H1 (cell line): ENCODE data around the gene NSD2. TPM values are rescaled to one million over a fixed set of nuclear protein-coding genes. Genes with fewer than 3 reads are reported as not detected.

Source experiments
- CTCF ChIA-PET: fragments of 300-600 bp; sonication (Branson Sonifier 250); formaldehyde crosslinking; loops from one replicate; lab custom pipeline; 2021; ENCODE audit not compliant: partially characterized antibody; lab: Charles Lee
- POLR2A ChIA-PET: fragments of 300-600 bp; sonication (Branson Sonifier 250); formaldehyde crosslinking; loops from one replicate; lab custom pipeline; 2021; ENCODE audit warnings: inconsistent platforms; ENCODE audit not compliant: partially characterized antibody; lab: Charles Lee
- DNase-seq, 2 experiments: peaks; one replicate each; pipeline versions ENCODE4 v3.0.0 to v3.0.0-alpha.2; 2010 to 2022; ENCODE audit warnings: low spot score in 2 of 2, low read depth in 1 of 2, mixed read lengths in 1 of 2
- FAIRE-seq: peaks from 2 replicates; lab custom pipeline; 2011; peaks lifted over from hg19 to GRCh38; lab: Jason Lieb, UNC
- H2AFZ ChIP-seq: 2 replicates; pipeline ENCODE4 v1.8.1; 2012; ENCODE audit warnings: low read length, inconsistent platforms
- H2AK5ac ChIP-seq: 2 replicates; pipeline ENCODE4 v1.6.1; 2013; ENCODE audit warnings: low read depth, low read length
- H2BK120ac ChIP-seq: replicated peaks from 2 replicates; pipeline ENCODE3; 2013; ENCODE audit warnings: low read depth, low read length, inconsistent platforms
- H2BK12ac ChIP-seq: 2 replicates; pipeline ENCODE4 v1.6.1; 2013; ENCODE audit warnings: low read depth, low read length
- H2BK15ac ChIP-seq: 2 replicates; pipeline ENCODE4 v1.6.1; 2013; ENCODE audit warnings: low read length
- H2BK20ac ChIP-seq: 2 replicates; pipeline ENCODE4 v1.6.1; 2013; ENCODE audit warnings: low read length
- H2BK5ac ChIP-seq: 2 replicates; pipeline ENCODE4 v1.6.1; 2013; ENCODE audit warnings: low read depth, low read length
- H3K14ac ChIP-seq: 2 replicates; pipeline ENCODE4 v1.6.1; 2013; ENCODE audit warnings: inconsistent platforms; ENCODE audit not compliant: insufficient read length
- H3K18ac ChIP-seq: 2 replicates; pipeline ENCODE4 v1.6.1; 2013; ENCODE audit warnings: low read length; ENCODE audit errors: extremely low read depth
- H3K23ac ChIP-seq: 2 replicates; pipeline ENCODE4 v1.6.1; 2013; ENCODE audit warnings: inconsistent platforms; ENCODE audit not compliant: insufficient read length
- H3K23me2 ChIP-seq: 2 replicates; pipeline ENCODE4 v1.6.1; 2013; ENCODE audit warnings: low read depth, low read length
- H3K27ac ChIP-seq: 2 replicates; pipeline ENCODE4 v1.6.1; 2011; ENCODE audit warnings: low read depth, low read length, inconsistent platforms
- H3K27me3 ChIP-seq, 4 experiments: replicated peaks in 1 of 4; 1 replicate in 1 of 4; 2 replicates in 3 of 4; pipeline versions ENCODE4 v1.6.1 to v1.8.1; 2011 to 2013; ENCODE audit warnings: low read length in 3 of 4, mild to moderate bottlenecking in 3 of 4, inconsistent platforms in 2 of 4, mixed read lengths in 2 of 4, moderate library complexity in 1 of 4; ENCODE audit not compliant: control insufficient read depth in 3 of 4, insufficient read depth in 3 of 4; ENCODE audit errors: extremely low read depth in 1 of 4
- H3K36me3 ChIP-seq, 4 experiments: 2 replicates each; pipeline versions ENCODE4 v1.6.1 to v1.8.1; 2011 to 2013; ENCODE audit warnings: mild to moderate bottlenecking in 4 of 4, low read length in 3 of 4, moderate library complexity in 2 of 4, control low read depth in 1 of 4, inconsistent platforms in 1 of 4; ENCODE audit not compliant: insufficient read depth in 4 of 4, control insufficient read depth in 2 of 4
- H3K4ac ChIP-seq: replicated peaks from 2 replicates; pipeline ENCODE3; 2013; ENCODE audit warnings: low read length, low read depth, mixed read lengths, inconsistent platforms; ENCODE audit not compliant: insufficient read length
- H3K4me1 ChIP-seq, 4 experiments: replicated peaks in 1 of 4; 1 replicate in 1 of 4; 2 replicates in 3 of 4; pipeline versions ENCODE4 v1.6.1 to v1.8.1; 2011 to 2013; ENCODE audit warnings: low read length in 3 of 4, inconsistent platforms in 2 of 4, mixed read lengths in 1 of 4; ENCODE audit not compliant: insufficient read depth in 4 of 4, control insufficient read depth in 3 of 4
- H3K4me2 ChIP-seq, 2 experiments: 2 replicates each; pipeline versions ENCODE4 v1.6.1 to v1.8.1; 2011 to 2013; ENCODE audit warnings: low read depth in 2 of 2, low read length in 2 of 2, control low read depth in 1 of 2, inconsistent platforms in 1 of 2, mild to moderate bottlenecking in 1 of 2; ENCODE audit not compliant: insufficient read depth in 1 of 2
- H3K4me3 ChIP-seq, 4 experiments: fragments of 200-600, 300-600 bp in 1 of 4; sonication (generic), shearing (Covaris generic), sonication (Bioruptor Twin) in 1 of 4; 2 replicates each; pipeline versions ENCODE4 v1.5.1 to v1.8.1; 2011 to 2016; ENCODE audit warnings: low read length in 4 of 4, low read depth in 3 of 4, control low read depth in 2 of 4, inconsistent platforms in 2 of 4, mild to moderate bottlenecking in 2 of 4, mixed read lengths in 1 of 4, moderate library complexity in 1 of 4; ENCODE audit not compliant: insufficient read depth in 2 of 4; ENCODE audit errors: extremely low read depth in 1 of 4
- H3K56ac ChIP-seq: replicated peaks from 2 replicates; pipeline ENCODE3; 2013; ENCODE audit warnings: low read depth, mild to moderate bottlenecking, mixed read lengths, low read length, inconsistent platforms; ENCODE audit not compliant: insufficient read length
- H3K79me1 ChIP-seq: 2 replicates; pipeline ENCODE4 v1.6.1; 2013; ENCODE audit warnings: low read depth, low read length, control low read depth
- H3K79me2 ChIP-seq, 2 experiments: 2 replicates each; pipeline versions ENCODE4 v1.6.1 to v1.8.1; 2012 to 2013; ENCODE audit warnings: low read length in 2 of 2, mild to moderate bottlenecking in 2 of 2, inconsistent platforms in 1 of 2; ENCODE audit not compliant: insufficient read depth in 2 of 2, control insufficient read depth in 1 of 2
- H3K9ac ChIP-seq, 4 experiments: replicated peaks in 1 of 4; 1 replicate in 1 of 4; 2 replicates in 3 of 4; pipeline versions ENCODE4 v1.6.1 to v1.8.1; 2011 to 2013; ENCODE audit warnings: low read depth in 3 of 4, low read length in 3 of 4, control low read depth in 2 of 4, mild to moderate bottlenecking in 2 of 4, moderate library complexity in 2 of 4, inconsistent platforms in 1 of 4; ENCODE audit errors: extremely low read depth in 1 of 4
- H3K9me3 ChIP-seq, 2 experiments: 2 replicates each; pipeline versions ENCODE4 v1.6.1 to v1.8.1; 2012 to 2013; ENCODE audit warnings: mild to moderate bottlenecking in 2 of 2, moderate library complexity in 2 of 2, control low read depth in 1 of 2, inconsistent platforms in 1 of 2, low read depth in 1 of 2, low read length in 1 of 2, mixed read lengths in 1 of 2; ENCODE audit not compliant: insufficient read depth in 2 of 2
- H4K20me1 ChIP-seq, 2 experiments: replicated peaks in 1 of 2; 2 replicates each; pipeline versions ENCODE3 to v1.8.1; 2011 to 2013; ENCODE audit warnings: inconsistent platforms in 2 of 2, low read length in 2 of 2, mild to moderate bottlenecking in 1 of 2; ENCODE audit not compliant: insufficient read depth in 2 of 2, control insufficient read depth in 1 of 2
- H4K5ac ChIP-seq: 2 replicates; pipeline ENCODE4 v1.6.1; 2013; ENCODE audit warnings: low read length, low read depth, mixed read lengths, inconsistent platforms; ENCODE audit not compliant: insufficient read length
- H4K8ac ChIP-seq: 2 replicates; pipeline ENCODE4 v1.8.0; 2013; ENCODE audit warnings: mild to moderate bottlenecking, moderate library complexity, low read length, inconsistent platforms; ENCODE audit not compliant: insufficient read depth; ENCODE audit errors: extremely low read depth
- H4K91ac ChIP-seq: replicated peaks from 2 replicates; pipeline ENCODE3; 2013; ENCODE audit warnings: low read length, mixed read lengths, inconsistent platforms; ENCODE audit not compliant: insufficient read length
- EGR1 ChIP-seq: IDR thresholded peaks from 2 replicates; pipeline ENCODE4 v1.6.1; 2011; ENCODE audit warnings: low read depth, low read length, borderline replicate concordance
- HDAC2 ChIP-seq, 2 experiments: fragments of 300-600 bp in 1 of 2; sonication (generic) in 1 of 2; IDR thresholded peaks; 2 replicates each; pipeline ENCODE4 v1.6.1; 2011 to 2012; ENCODE audit warnings: low read depth in 2 of 2, low read length in 2 of 2, mild to moderate bottlenecking in 2 of 2, moderate library complexity in 2 of 2, borderline replicate concordance in 1 of 2, inconsistent platforms in 1 of 2
- NANOG ChIP-seq: IDR thresholded peaks from 2 replicates; pipeline ENCODE4 v1.6.1; 2011; ENCODE audit warnings: low read length, low read depth, mild to moderate bottlenecking, inconsistent platforms; ENCODE audit not compliant: insufficient read depth, poor library complexity, severe bottlenecking
- SP2 ChIP-seq: IDR thresholded peaks from 2 replicates; pipeline ENCODE4 v1.6.1; 2012; ENCODE audit warnings: mild to moderate bottlenecking, low read length, inconsistent platforms
- TAF7 ChIP-seq: optimal IDR thresholded peaks from 2 replicates; pipeline ENCODE3; 2011; ENCODE audit warnings: low read depth, mild to moderate bottlenecking, inconsistent platforms, low read length, moderate library complexity, borderline replicate concordance
- TCF12 ChIP-seq: IDR thresholded peaks from 2 replicates; pipeline ENCODE4 v1.6.1; 2011; ENCODE audit warnings: low read depth, mild to moderate bottlenecking, low read length
- ZNF274 ChIP-seq: IDR thresholded peaks from 2 replicates; pipeline ENCODE4 v1.7.0; 2012; ENCODE audit warnings: low read length, borderline replicate concordance; ENCODE audit errors: extremely low read depth
- WGBS, 2 experiments: shearing (Covaris generic) in 1 of 2; methylation state at CpG; one replicate each; pipeline versions ENCODE4 v1.1.6 to v1.1.7; 2013 to 2015; ENCODE audit warnings: low lambda C conversion rate in 2 of 2, mixed read lengths in 2 of 2, inconsistent platforms in 1 of 2, low coverage in 1 of 2, missing lambda C conversion rate in 1 of 2; ENCODE audit not compliant: insufficient replicate concordance in 2 of 2, insufficient coverage in 1 of 2, insufficient read length in 1 of 2; ENCODE audit errors: extremely low coverage in 1 of 2, missing lambda C conversion rate in 1 of 2; 5-methylcytosine and 5-hydroxymethylcytosine counted together
- polyA plus RNA-seq, 7 experiments: library from polyadenylated mRNA; depleted of rRNA in 3 of 7; stranded (reverse) in 5 of 7; unstranded in 2 of 7; fragments of >200 nt in 5 of 7; fragments of 200-250 nt in 2 of 7; gene quantifications; 1 replicate in 5 of 7; 2 replicates in 1 of 7; 4 replicates in 1 of 7; pipeline versions ENCODE4 v1.2.1 to v1.2.3, GENCODE V29; 2011 to 2013; ENCODE audit warnings: missing spikeins in 2 of 7, mixed read lengths in 2 of 7
- total RNA-seq: library from RNA; stranded (reverse); fragmentation: NEBNext Ultra II Directional; extraction: Animal tissue kit (Norgen Biotek cat#: 25700); gene quantifications from 2 replicates; pipeline ENCODE4 v1.2.1, GENCODE V29; 2021
- TF ChIP-seq, protein P1 (sequence below), 3 experiments: IDR thresholded peaks; 1 replicate in 2 of 3; 2 replicates in 1 of 3; pipeline versions ENCODE4 v1.5.1 to v1.6.1; 2011; ENCODE audit warnings: low read length in 3 of 3, mild to moderate bottlenecking in 3 of 3, inconsistent platforms in 2 of 3, low read depth in 1 of 3, moderate library complexity in 1 of 3; ENCODE audit not compliant: insufficient read depth in 1 of 3; ENCODE audit errors: control extremely low read depth in 1 of 3
- TF ChIP-seq, protein P2 (sequence below): IDR thresholded peaks from 2 replicates; pipeline ENCODE4 v1.6.1; 2012; ENCODE audit warnings: low read length, inconsistent platforms

NSD2 gene
- total and polyA plus RNA-seq, 2 of the 8 experiments (the other 6 are each of a cell fraction or from before 2014, with no cell fraction given), result 26.7 to 129 TPM

DNA sequence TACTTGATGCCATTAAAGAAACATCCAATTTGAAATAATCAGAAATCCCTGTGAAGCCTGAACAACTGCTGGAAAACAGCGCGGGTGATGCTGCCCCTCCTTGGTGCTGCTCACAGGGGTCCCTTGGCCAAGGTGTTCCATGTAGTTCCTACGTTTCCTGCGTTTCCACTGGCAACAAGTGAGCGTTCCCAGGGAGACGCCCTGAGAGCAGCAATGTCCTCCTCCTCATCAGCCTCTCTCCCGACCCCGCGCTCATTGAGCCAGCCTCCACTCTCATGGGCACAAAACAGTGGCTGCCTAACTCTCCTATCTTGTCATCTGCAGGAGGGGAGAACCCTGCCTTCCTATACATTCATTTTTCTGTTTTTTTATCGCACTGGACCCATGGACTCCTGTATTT is 34.1 kb upstream of the NSD2 start:
- H3K18ac ChIP-seq, result no peak overlapping the region
- ChIA-PET POLR2A (no interaction called here), CTCF (interaction anchor here (0.6 to 2.9 kb wide), 3 partner anchors 14 to 85 kb away, joined by 3 to 10 read pairs (median 3); no protein-coding TSS in a partner anchor)
- no peak overlapping the region for H2BK15ac ChIP-seq
- no peaks in the 10 kb centered on the region for H3K27me3 ChIP-seq
- H2BK5ac ChIP-seq, result no peak overlapping the region
- H2BK120ac ChIP-seq, result no peak overlapping the region
- FAIRE-seq, result no peak
- no peak overlapping the region for H2BK12ac ChIP-seq
- peaks cover 0 to 11% of the 10 kb centered on the region in 2 experiments for H4K20me1 ChIP-seq
- WGBS, 2 experiments, result 92% methylated on average over 10 of the region's 10 CpGs; no CpG with 5 or more reads in 1 of the 2 experiments
- H3K14ac ChIP-seq, result no peak overlapping the region
- no peak overlapping the region for H4K5ac ChIP-seq
- no peaks in the 10 kb centered on the region for H3K9me3 ChIP-seq
- no peaks in the 10 kb centered on the region for H3K4me1 ChIP-seq
- H4K91ac ChIP-seq, result no peak overlapping the region
- H3K79me1 ChIP-seq, result peaks cover 2% of the 10 kb centered on the region; the same call in 1 of the 2 replicates
- no peak overlapping the region for H2AK5ac ChIP-seq
- H3K9ac ChIP-seq, result no peak overlapping the region
- H3K4me3 ChIP-seq, result no peak overlapping the region
- H3K79me2 ChIP-seq, result no peaks in the 10 kb centered on the region
- DNase-seq, result no peak
- H2AFZ ChIP-seq, result no peak overlapping the region
- no peak overlapping the region for H3K27ac ChIP-seq
- no peak overlapping the region for H3K23ac ChIP-seq
- no peak overlapping the region for H2BK20ac ChIP-seq
- H4K8ac ChIP-seq, result no peak overlapping the region
- peaks cover 0 to 20% (median 12%) of the 10 kb centered on the region in 4 experiments; a peak in 5 of 8 replicates for H3K36me3 ChIP-seq
- no peak overlapping the region for H3K56ac ChIP-seq
- no peak overlapping the region for H3K4me2 ChIP-seq
- H3K23me2 ChIP-seq, result no peaks in the 10 kb centered on the region
- no peak overlapping the region for H3K4ac ChIP-seq
- TF ChIP-seq, protein P1, sequence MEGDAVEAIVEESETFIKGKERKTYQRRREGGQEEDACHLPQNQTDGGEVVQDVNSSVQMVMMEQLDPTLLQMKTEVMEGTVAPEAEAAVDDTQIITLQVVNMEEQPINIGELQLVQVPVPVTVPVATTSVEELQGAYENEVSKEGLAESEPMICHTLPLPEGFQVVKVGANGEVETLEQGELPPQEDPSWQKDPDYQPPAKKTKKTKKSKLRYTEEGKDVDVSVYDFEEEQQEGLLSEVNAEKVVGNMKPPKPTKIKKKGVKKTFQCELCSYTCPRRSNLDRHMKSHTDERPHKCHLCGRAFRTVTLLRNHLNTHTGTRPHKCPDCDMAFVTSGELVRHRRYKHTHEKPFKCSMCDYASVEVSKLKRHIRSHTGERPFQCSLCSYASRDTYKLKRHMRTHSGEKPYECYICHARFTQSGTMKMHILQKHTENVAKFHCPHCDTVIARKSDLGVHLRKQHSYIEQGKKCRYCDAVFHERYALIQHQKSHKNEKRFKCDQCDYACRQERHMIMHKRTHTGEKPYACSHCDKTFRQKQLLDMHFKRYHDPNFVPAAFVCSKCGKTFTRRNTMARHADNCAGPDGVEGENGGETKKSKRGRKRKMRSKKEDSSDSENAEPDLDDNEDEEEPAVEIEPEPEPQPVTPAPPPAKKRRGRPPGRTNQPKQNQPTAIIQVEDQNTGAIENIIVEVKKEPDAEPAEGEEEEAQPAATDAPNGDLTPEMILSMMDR (IDR thresholded peaks at IDR 0.05; ENCODE audit: control extremely low read depth in 1 of 3, insufficient read depth in 1 of 3, low read depth in 1 of 3, low read length in 3 of 3), result no peak
- TF ChIP-seq ZNF274 (no peak), EGR1 (no peak), NANOG (no peak), HDAC2 (IDR thresholded peaks at IDR 0.05; ENCODE audit: borderline replicate concordance in 1 of 2, low read depth in 2 of 2, low read length in 2 of 2) (no peak), SP2 (no peak), TCF12 (no peak), TAF7 (no peak)
- TF ChIP-seq, protein P2, sequence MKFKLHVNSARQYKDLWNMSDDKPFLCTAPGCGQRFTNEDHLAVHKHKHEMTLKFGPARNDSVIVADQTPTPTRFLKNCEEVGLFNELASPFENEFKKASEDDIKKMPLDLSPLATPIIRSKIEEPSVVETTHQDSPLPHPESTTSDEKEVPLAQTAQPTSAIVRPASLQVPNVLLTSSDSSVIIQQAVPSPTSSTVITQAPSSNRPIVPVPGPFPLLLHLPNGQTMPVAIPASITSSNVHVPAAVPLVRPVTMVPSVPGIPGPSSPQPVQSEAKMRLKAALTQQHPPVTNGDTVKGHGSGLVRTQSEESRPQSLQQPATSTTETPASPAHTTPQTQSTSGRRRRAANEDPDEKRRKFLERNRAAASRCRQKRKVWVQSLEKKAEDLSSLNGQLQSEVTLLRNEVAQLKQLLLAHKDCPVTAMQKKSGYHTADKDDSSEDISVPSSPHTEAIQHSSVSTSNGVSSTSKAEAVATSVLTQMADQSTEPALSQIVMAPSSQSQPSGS, result no peak
